PC-3 (cell line): ENCODE results near the gene YAE1. TPM values are rescaled to one million over a fixed set of nuclear protein-coding genes. Genes with fewer than 3 reads are reported as not detected.
A peak's percentile ranks its signal among the peaks of the same experiment; 100 is the strongest.

Experiments
- ATAC-seq: fragments of 200-7000 bp; cut with Tn5 transposase; 2 replicates; pipeline ENCODE4 v1.9.1; 2020; ENCODE audit warnings: mild to moderate bottlenecking, moderate library complexity
- BruUV-seq: library from RNA; stranded (reverse); fragments of 400-500 nt; replicated peaks from 2 replicates; lab custom pipeline; 2021; lab: Mats Ljungman, UMichigan
- CTCF ChIA-PET: fragments of 300-600 bp; sonication (Branson Sonifier 250); formaldehyde crosslinking; loops from one replicate; lab custom pipeline; 2022; ENCODE audit warnings: antibody characterized with exemption; lab: Charles Lee
- POLR2A ChIA-PET: fragments of 300-600 bp; sonication (Branson Sonifier 250); formaldehyde crosslinking; loops from one replicate; lab custom pipeline; 2022; ENCODE audit warnings: antibody characterized with exemption; ENCODE audit not compliant: unreplicated experiment; lab: Charles Lee
- DNase-seq: peaks from one replicate; pipeline ENCODE4 v3.0.0-alpha.2; 2015
- H2AFZ ChIP-seq: fragments of 300-600 bp; sonication (generic); 2 replicates; pipeline ENCODE4 v1.6.0; 2016; ENCODE audit warnings: antibody characterized with exemption, low read length
- H3F3A ChIP-seq: fragments of 300-600 bp; sonication (generic); one replicate; pipeline ENCODE4 v1.6.0; 2017; ENCODE audit warnings: antibody characterized with exemption, low read length, control low read depth, mild to moderate bottlenecking; ENCODE audit not compliant: unreplicated experiment
- H3K27ac ChIP-seq: fragments of 300-600 bp; sonication (generic); 2 replicates; pipeline ENCODE4 v1.5.1; 2016; ENCODE audit warnings: mild to moderate bottlenecking, low read length
- H3K27me3 ChIP-seq: fragments of 300-600 bp; sonication (generic); 2 replicates; pipeline ENCODE4 v1.6.1; 2016; ENCODE audit warnings: low read length, mixed read lengths
- H3K36me3 ChIP-seq: fragments of 300-600 bp; sonication (generic); 2 replicates; pipeline ENCODE4 v1.6.1; 2016; ENCODE audit warnings: low read depth, mixed run types, low read length, mixed read lengths
- H3K4me1 ChIP-seq: fragments of 300-600 bp; sonication (generic); 2 replicates; pipeline ENCODE4 v1.5.1; 2016; ENCODE audit warnings: low read length; ENCODE audit not compliant: insufficient read depth
- H3K4me2 ChIP-seq: fragments of 300-600 bp; sonication (generic); 2 replicates; pipeline ENCODE4 v1.6.0; 2016; ENCODE audit warnings: low read length
- H3K4me3 ChIP-seq: fragments of 300-600 bp; sonication (generic); 2 replicates; pipeline ENCODE4 v1.5.1; 2016; ENCODE audit warnings: mild to moderate bottlenecking, low read length, mixed read lengths
- H3K79me2 ChIP-seq: fragments of 300-600 bp; sonication (generic); 2 replicates; pipeline ENCODE4 v1.6.1; 2017; ENCODE audit warnings: low read length, mixed read lengths
- H3K9ac ChIP-seq: fragments of 300-600 bp; sonication (generic); 2 replicates; pipeline ENCODE4 v1.6.0; 2016; ENCODE audit warnings: mild to moderate bottlenecking, low read length
- H3K9me2 ChIP-seq: fragments of 300-600 bp; sonication (generic); replicated peaks from 2 replicates; pipeline ENCODE4 v1.6.1; 2016; ENCODE audit warnings: mixed run types, low read length, mixed read lengths
- H3K9me3 ChIP-seq: fragments of 300-600 bp; sonication (generic); 2 replicates; pipeline ENCODE4 v1.6.1; 2016; ENCODE audit warnings: low read length, mixed read lengths
- H4K20me1 ChIP-seq: fragments of 300-600 bp; sonication (generic); 2 replicates; pipeline ENCODE4 v1.6.1; 2016; ENCODE audit warnings: low read length, mixed read lengths
- EZH2 ChIP-seq: fragments of 300-600 bp; sonication (generic); IDR thresholded peaks from one replicate; pipeline ENCODE4 v1.6.1; 2017; ENCODE audit warnings: antibody characterized with exemption, mild to moderate bottlenecking, low read length; ENCODE audit not compliant: unreplicated experiment
- EZH2phosphoT487 ChIP-seq: fragments of 300-600 bp; sonication (generic); IDR thresholded peaks from 2 replicates; pipeline ENCODE4 v1.6.1; 2018; ENCODE audit warnings: mild to moderate bottlenecking, antibody characterized with exemption, low read length, borderline replicate concordance
- intact Hi-C: fragments of 100-400 bp; cut with micrococcal nuclease; formaldehyde crosslinking; loops from 2 replicates; pipeline ENCODE4 v1.9.0; 2023
- total RNA-seq: library from RNA; depleted of rRNA; stranded (reverse); fragments of >200 nt; gene quantifications from 2 replicates; pipeline ENCODE4 v1.2.3, GENCODE V29; 2014
- TF ChIP-seq, protein P1 (sequence below): fragments of 300-600 bp; sonication (generic); conservative IDR thresholded peaks from 2 replicates; pipeline ENCODE4 v1.5.1; 2017; ENCODE audit warnings: antibody characterized with exemption, low read depth, mild to moderate bottlenecking, low read length

The YAE1 gene
- total RNA-seq, 1 experiment from 2014 or later: 23.6 TPM

DNA sequence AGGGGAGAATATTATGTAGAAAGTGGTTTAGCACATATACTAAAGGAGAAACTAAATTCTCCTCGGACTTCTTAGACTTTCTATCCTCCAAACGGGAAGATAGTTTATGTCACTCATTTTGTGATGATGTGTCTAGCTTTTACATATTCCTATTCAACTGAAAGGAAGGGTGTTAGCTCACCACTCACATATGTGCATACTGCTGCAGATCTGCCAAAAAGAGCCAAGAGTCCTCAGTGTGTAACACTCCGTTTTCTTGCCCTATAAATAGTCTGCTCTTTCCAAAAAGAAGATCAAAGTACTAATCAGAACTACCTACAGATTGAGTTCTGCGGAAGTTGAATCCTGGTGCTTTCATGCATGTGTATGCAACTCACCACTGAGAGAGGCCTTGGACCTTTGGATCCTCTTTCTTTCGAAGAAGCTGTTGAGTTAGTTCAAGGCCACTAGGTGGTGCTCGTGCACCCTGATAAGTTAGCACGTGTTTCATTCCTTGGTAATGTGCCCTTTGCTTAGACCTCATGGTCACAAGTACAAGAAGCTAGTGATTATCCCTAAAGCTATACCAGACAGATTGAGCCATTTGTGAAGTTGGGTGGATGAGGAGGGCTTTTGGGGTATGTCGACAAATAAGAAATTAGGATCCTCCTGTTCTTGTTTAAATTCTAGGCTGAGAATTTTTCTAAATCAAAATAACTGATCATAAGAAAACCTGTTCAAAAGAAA, 14.1 kb downstream of the YAE1 start:
- Histone ChIP-seq H3K36me3 (no peaks in the 10 kb centered on the region), H3K9me2 (no peaks in the 10 kb centered on the region), H3K79me2 (no peaks in the 10 kb centered on the region), H2AFZ (peak overlapping the region; percentile 51), H4K20me1 (no peaks in the 10 kb centered on the region), H3K9ac (no peak overlapping the region; the same call in 1 of the 2 replicates), H3K4me1 (no peaks in the 10 kb centered on the region), H3K9me3 (no peaks in the 10 kb centered on the region), H3K4me2 (no peak overlapping the region), H3F3A (no peaks in the 10 kb centered on the region), H3K27me3 (no peaks in the 10 kb centered on the region), H3K4me3 (no peak overlapping the region), H3K27ac (no peak overlapping the region)
- no TSS peak for BruUV-seq
- intact Hi-C loops: loop anchor here (1.0 to 10.0 kb wide), 5 partner anchors 44 to 472 kb away; no protein-coding TSS in a partner anchor
- ChIA-PET POLR2A (interaction anchor here (0.5 to 0.6 kb wide), 2 partner anchors 166 to 398 kb away, joined by 3 to 5 read pairs; no protein-coding TSS in a partner anchor), CTCF (interaction anchor here (0.5 to 1.5 kb wide), 13 partner anchors 8 to 167 kb away, joined by 3 to 52 read pairs (median 4); partner anchors contain the start of gene RALA)
- DNase-seq (peak; percentile 91), ATAC-seq (peak; percentile 95)
- TF ChIP-seq, protein P1, sequence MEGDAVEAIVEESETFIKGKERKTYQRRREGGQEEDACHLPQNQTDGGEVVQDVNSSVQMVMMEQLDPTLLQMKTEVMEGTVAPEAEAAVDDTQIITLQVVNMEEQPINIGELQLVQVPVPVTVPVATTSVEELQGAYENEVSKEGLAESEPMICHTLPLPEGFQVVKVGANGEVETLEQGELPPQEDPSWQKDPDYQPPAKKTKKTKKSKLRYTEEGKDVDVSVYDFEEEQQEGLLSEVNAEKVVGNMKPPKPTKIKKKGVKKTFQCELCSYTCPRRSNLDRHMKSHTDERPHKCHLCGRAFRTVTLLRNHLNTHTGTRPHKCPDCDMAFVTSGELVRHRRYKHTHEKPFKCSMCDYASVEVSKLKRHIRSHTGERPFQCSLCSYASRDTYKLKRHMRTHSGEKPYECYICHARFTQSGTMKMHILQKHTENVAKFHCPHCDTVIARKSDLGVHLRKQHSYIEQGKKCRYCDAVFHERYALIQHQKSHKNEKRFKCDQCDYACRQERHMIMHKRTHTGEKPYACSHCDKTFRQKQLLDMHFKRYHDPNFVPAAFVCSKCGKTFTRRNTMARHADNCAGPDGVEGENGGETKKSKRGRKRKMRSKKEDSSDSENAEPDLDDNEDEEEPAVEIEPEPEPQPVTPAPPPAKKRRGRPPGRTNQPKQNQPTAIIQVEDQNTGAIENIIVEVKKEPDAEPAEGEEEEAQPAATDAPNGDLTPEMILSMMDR: peak; percentile 89
- TF ChIP-seq EZH2: no peak

DNA sequence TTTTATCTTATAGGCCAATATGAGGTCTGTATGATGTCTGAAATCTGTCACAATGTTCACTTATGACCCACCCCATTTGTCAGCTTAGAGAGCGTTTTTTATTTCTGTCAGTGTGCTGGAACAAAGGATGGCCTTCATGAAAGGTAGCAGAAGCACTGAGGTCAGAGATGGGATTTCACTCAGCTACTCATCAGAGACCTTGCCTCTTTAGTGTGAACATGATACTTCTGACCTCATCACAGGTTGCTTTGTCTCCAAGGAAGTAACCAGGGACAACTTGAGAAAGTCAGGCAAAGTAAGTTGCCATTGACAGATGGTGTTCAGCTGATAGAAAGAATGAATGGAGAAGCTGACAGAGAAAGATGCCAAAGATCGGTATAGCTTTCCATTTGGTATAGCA, 16.3 kb downstream of the YAE1 start:
- no peak overlapping the region for H3K4me2 ChIP-seq
- no peaks in the 10 kb centered on the region for H3K4me1 ChIP-seq
- no peaks in the 10 kb centered on the region for H4K20me1 ChIP-seq
- no peak overlapping the region for H2AFZ ChIP-seq
- no peaks in the 10 kb centered on the region for H3K9me2 ChIP-seq
- H3K27me3 ChIP-seq: no peaks in the 10 kb centered on the region
- H3F3A ChIP-seq: no peaks in the 10 kb centered on the region
- no peaks in the 10 kb centered on the region for H3K36me3 ChIP-seq
- no peaks in the 10 kb centered on the region for H3K79me2 ChIP-seq
- ChIA-PET CTCF (no interaction called here), POLR2A (no interaction called here)
- ATAC-seq (no peak), DNase-seq (no peak)
- intact Hi-C loops: loop anchor here (5.0 to 10.0 kb wide), 3 partner anchors 110 to 470 kb away; no protein-coding TSS in a partner anchor
- no peak overlapping the region for H3K27ac ChIP-seq
- H3K9ac ChIP-seq: no peak overlapping the region
- H3K9me3 ChIP-seq: no peaks in the 10 kb centered on the region
- TF ChIP-seq, protein P1: no peak
- TF ChIP-seq EZH2phosphoT487 (no peak), EZH2 (no peak)
- no TSS peak for BruUV-seq
- no peak overlapping the region for H3K4me3 ChIP-seq

DNA sequence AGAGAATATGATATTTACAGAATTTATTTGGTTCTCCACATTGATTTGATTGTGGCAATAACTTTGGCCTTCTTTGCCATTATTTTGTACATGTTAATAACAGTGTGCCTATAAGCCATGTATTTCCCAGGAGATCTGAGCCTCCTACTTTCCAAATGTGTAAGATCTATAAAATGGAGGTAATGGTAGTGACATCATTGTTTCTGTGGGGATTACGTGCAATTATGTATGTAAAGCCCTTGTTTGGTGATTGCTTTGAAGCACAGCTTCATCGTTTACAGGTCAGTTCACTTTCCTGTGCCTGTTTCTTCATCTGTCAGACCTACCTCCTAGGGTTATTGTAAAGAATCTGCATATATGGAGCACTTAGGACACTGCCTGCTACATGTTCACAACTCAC, 17.3 kb downstream of the YAE1 start:
- TF ChIP-seq, protein P1: no peak
- TF ChIP-seq EZH2phosphoT487 (no peak), EZH2 (no peak)
- Histone ChIP-seq H3F3A (no peaks in the 10 kb centered on the region), H3K27me3 (no peaks in the 10 kb centered on the region), H3K9me3 (no peaks in the 10 kb centered on the region), H3K4me3 (no peak overlapping the region), H3K79me2 (no peaks in the 10 kb centered on the region), H3K4me2 (no peak overlapping the region), H3K4me1 (no peaks in the 10 kb centered on the region), H2AFZ (no peak overlapping the region), H4K20me1 (no peaks in the 10 kb centered on the region), H3K9me2 (no peaks in the 10 kb centered on the region), H3K27ac (no peak overlapping the region), H3K9ac (no peak overlapping the region), H3K36me3 (no peaks in the 10 kb centered on the region)
- intact Hi-C loops: loop anchor here (5.0 to 10.0 kb wide), 3 partner anchors 109 to 469 kb away; no protein-coding TSS in a partner anchor
- ChIA-PET POLR2A (interaction anchor here (1.0 kb wide), 1 partner anchor 38 kb away, joined by 3 read pairs; no protein-coding TSS in a partner anchor), CTCF (no interaction called here)
- ATAC-seq (no peak), DNase-seq (no peak)
- no TSS peak for BruUV-seq
